Right atrium auricular region (tissue), 2 donors: Measurements from ENCODE around the gene NFASC. TPM values are rescaled to one million over a fixed set of nuclear protein-coding genes. Genes with fewer than 3 reads are reported as not detected.

Experiments
- DNase-seq: peaks from one replicate; pipeline ENCODE4 v3.0.0-alpha.2; 2019; ENCODE audit warnings: low spot score
- H3K27ac ChIP-seq, 2 donors: fragments of 200-600 bp; sonication (generic); 1 replicate in 1 of 2; 2 replicates in 1 of 2; pipeline ENCODE4 v1.5.1; 2016 to 2019
- H3K27me3 ChIP-seq, 2 donors: fragments of 200-600 bp; sonication (generic); one replicate each; pipeline versions ENCODE4 v1.5.1 to v1.6.0; 2017 to 2019
- H3K36me3 ChIP-seq: fragments of 200-600 bp; sonication (generic); one replicate; pipeline ENCODE4 v1.5.1; 2016
- H3K4me1 ChIP-seq, 2 donors: fragments of 200-600 bp; sonication (generic); one replicate each; pipeline versions ENCODE4 v1.5.1 to v1.6.0; 2017 to 2019
- H3K4me3 ChIP-seq, 2 donors: fragments of 200-600 bp; sonication (generic); 1 replicate in 1 of 2; 2 replicates in 1 of 2; pipeline ENCODE4 v1.5.1; 2017 to 2019; ENCODE audit warnings: mild to moderate bottlenecking in 1 of 2, moderate library complexity in 1 of 2
- H3K9me3 ChIP-seq, 2 donors: fragments of 200-600 bp; sonication (generic); one replicate each; pipeline ENCODE4 v1.5.1; 2019
- CTCF ChIP-seq, 2 donors: fragments of 200-600 bp; sonication (generic); IDR thresholded peaks; one replicate each; pipeline ENCODE4 v1.5.1; 2019; ENCODE audit warnings: antibody characterized with exemption in 2 of 2
- total RNA-seq, 2 donors: library from RNA; depleted of rRNA; stranded (reverse); fragments of >200 nt; gene quantifications; one replicate each; pipeline ENCODE4 v1.1.0, GENCODE V29; 2016

NFASC gene
- total RNA-seq, 2 donors from 2014 or later: 38.5 to 45.9 TPM

- Histone ChIP-seq H3K27me3 (no peaks in the 10 kb centered on the region), H3K27ac (no peak overlapping the region), H3K9me3 (no peaks in the 10 kb centered on the region), H3K4me1 (peaks cover 0 to 14% of the 10 kb centered on the region in 2 donors), H3K4me3 (no peak overlapping the region), H3K36me3 (no peaks in the 10 kb centered on the region)
- TF ChIP-seq CTCF (IDR thresholded peaks at IDR 0.05): no peak
- no peak for DNase-seq
Measured at GRCh38 chr1:205064741-205065316, 194.2 kb downstream of the NFASC start.

GRCh38 chr1:205065666-205066065 lies 195.0 kb downstream of the NFASC start:
- Histone ChIP-seq H3K9me3 (no peaks in the 10 kb centered on the region), H3K4me1 (peaks cover 0 to 14% of the 10 kb centered on the region in 2 donors), H3K36me3 (no peaks in the 10 kb centered on the region), H3K4me3 (no peak overlapping the region), H3K27ac (no peak overlapping the region), H3K27me3 (no peaks in the 10 kb centered on the region)
- TF ChIP-seq CTCF (IDR thresholded peaks at IDR 0.05): no peak
- DNase-seq: no peak

GRCh38 chr1:205066141-205066818 lies 195.6 kb downstream of the NFASC start:
- TF ChIP-seq CTCF (IDR thresholded peaks at IDR 0.05): no peak
- Histone ChIP-seq H3K4me3 (no peak overlapping the region), H3K9me3 (no peaks in the 10 kb centered on the region), H3K36me3 (no peaks in the 10 kb centered on the region), H3K27ac (no peak overlapping the region), H3K27me3 (no peaks in the 10 kb centered on the region), H3K4me1 (peaks cover 0 to 13% of the 10 kb centered on the region in 2 donors)
- DNase-seq: no peak

- Histone ChIP-seq H3K9me3 (no peaks in the 10 kb centered on the region), H3K36me3 (no peaks in the 10 kb centered on the region), H3K4me1 (peaks cover 0 to 6% of the 10 kb centered on the region in 2 donors), H3K27me3 (no peaks in the 10 kb centered on the region), H3K27ac (no peak overlapping the region), H3K4me3 (no peak overlapping the region)
- no peak for DNase-seq
- TF ChIP-seq CTCF (IDR thresholded peaks at IDR 0.05): no peak
Measured at GRCh38 chr1:205067031-205067430, 196.4 kb downstream of the NFASC start.

- Histone ChIP-seq H3K9me3 (no peaks in the 10 kb centered on the region), H3K27me3 (no peaks in the 10 kb centered on the region), H3K27ac (no peak overlapping the region), H3K4me1 (peaks cover 0 to 6% of the 10 kb centered on the region in 2 donors), H3K4me3 (no peak overlapping the region), H3K36me3 (no peaks in the 10 kb centered on the region)
- TF ChIP-seq CTCF (IDR thresholded peaks at IDR 0.05): no peak
- no peak for DNase-seq
Measured at GRCh38 chr1:205068001-205068400, 197.3 kb downstream of the NFASC start.
